Measurements from ENCODE around the gene TP73.

TP73 gene

DNA sequence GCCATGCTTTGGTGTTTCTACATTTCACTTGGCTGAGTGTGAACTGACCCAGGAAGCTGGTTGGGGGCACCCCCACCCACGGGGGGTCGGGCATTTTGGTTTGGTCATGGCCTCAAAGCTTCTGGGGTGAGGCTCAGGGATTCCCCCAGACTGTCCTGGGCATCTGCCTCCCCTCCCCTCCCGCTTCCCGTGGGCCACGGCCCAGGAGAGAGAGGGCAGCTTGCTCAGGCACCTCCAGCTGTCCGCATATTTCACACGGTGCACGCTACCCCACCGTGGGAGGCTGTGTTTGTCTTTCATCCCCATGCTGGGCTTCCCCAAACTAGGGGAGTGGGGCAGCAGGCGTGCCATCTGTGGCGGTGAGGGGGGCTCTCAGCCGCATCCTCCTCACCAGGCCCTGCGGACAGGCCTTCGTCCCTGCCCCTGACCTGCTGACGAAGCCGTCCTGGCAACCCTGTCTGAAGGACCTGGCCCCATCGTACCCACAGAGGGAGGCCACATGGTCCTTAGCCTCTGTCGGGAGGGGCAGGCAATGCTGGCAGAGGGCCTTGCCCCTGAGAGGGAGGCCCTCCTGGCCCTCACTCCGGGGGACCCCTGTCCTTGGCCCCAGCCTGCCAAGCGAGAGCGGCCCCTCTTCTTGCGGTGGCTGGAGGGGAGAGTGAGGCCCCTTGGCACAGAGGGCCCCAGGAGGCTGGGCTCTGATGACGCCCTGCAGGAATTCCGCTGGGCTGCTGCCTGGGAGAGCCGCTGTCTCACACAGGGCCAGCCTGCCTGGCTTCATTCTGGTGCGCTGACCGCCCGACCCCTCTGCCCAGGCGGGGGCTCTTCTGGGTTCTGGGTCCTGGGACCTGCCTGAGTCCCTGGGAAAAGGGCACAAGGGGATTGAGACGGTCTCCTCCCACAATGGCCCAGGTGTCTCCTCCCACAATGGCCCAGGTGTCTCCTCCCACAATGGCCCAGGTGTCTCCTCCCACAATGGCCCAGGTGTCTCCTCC, 22.1 kb downstream of the TP73 start:
- no peak for DNase-seq

- no peak for DNase-seq
Measured at GRCh38 chr1:3675436-3675835, 23.1 kb downstream of the TP73 start.

DNA sequence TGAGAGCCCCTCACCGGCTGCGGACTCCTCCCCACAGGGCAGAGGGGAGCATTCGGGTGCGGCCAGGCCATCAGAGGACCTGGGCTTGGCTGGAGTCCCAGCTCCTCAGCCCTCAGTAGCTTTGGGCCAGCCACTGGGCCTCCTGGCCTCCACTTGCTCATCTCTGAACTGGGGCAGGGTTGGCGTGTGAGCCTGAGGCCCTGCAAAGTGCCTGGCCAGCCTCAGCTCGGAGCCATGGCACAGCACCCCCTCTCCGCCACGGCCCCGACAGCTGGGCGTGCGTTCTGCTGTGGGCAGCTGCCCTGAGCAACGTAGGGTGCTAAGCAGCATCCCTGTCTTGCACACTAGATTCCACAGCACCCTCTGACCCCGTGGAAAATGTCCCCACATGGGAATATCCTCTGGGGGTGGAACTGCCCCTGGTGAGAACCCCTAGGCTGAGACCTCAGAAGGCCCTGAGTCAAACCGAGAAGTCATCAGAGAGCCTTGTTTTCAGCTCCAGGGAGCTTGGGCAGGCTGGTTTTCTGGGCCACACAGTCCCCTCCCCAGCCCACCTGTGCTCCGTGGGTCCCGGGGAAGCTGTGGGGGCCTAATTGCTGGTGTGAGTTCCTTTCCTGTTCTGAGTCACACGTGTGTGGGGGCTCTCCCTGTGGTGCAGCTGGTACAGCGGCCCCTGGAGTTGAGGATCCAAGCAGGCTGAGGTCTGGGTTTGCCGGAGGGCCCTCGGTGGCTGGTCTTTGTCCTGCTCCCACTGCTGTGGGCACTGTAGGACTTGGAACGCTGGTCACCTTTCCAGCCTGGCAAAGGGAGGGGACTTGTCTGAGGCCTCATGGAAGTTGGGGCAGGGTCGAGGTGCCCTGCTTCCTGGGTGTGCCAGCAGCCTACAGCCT, 24.5 kb downstream of the TP73 start:
- no peak for DNase-seq

- DNase-seq, result no peak
Measured at GRCh38 chr1:3677484-3677883, 25.2 kb downstream of the TP73 start.

GRCh38 chr1:3678361-3679097, 26.2 kb downstream of the TP73 start:
- DNase-seq, result no peak

DNA sequence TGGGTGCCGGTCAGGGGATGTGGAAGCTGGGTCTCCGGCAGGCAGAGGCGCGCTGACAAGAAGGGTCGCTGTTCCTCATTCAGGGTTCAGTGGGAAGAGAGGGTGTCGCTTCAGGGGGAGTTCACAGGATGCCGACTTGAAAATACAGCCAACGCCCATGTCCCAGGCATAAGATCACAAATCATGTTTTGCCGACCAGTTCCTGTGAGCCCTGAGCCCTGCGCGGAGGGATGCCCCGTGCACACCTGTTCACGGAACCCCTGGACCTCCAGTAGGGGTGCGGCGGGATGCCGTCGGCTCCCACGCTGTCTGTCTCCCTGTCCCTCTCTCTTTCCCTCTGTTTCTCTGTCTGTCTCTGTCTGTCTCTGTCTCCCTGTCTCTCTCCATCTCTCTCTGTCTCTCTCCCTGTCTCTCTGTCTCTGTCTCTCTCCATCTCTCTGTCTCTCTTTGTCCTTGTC, 26.8 kb downstream of the TP73 start:
- DNase-seq, result no peak

- no peak for DNase-seq
Measured at GRCh38 chr1:3679799-3680453, 27.6 kb downstream of the TP73 start.

- DNase-seq, result no peak
Measured at GRCh38 chr1:3680488-3681230, 28.3 kb downstream of the TP73 start.

- DNase-seq, result no peak
Measured at GRCh38 chr1:3681231-3681897, 29.0 kb downstream of the TP73 start.

- DNase-seq, result no peak
Measured at GRCh38 chr1:3681898-3682806, 29.8 kb downstream of the TP73 start.

GRCh38 chr1:3683197-3683596, 30.9 kb downstream of the TP73 start:
- DNase-seq, result no peak

GRCh38 chr1:3683992-3684391, 31.7 kb downstream of the TP73 start:
- DNase-seq, result no peak

DNA sequence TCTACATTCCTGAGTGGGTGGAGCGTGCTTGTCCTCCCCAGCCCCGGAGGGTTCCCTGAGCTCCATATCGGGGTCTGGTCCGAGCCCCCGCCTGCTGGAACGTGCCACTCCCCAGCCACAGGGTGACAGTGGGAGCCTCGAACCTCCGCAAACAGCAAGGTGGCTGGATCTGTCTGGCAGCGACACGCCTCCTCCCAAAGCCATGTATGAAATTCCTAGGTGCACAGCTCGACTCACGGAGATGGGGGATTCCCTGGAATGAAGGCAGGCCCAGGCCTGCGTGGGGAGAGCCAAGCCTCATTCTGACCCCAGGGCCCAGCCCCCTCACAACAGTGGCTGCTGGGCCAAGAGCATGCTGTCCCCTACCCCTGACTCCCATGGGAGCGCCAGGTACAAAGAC, 32.9 kb downstream of the TP73 start:
- DNase-seq, result no peak

DNA sequence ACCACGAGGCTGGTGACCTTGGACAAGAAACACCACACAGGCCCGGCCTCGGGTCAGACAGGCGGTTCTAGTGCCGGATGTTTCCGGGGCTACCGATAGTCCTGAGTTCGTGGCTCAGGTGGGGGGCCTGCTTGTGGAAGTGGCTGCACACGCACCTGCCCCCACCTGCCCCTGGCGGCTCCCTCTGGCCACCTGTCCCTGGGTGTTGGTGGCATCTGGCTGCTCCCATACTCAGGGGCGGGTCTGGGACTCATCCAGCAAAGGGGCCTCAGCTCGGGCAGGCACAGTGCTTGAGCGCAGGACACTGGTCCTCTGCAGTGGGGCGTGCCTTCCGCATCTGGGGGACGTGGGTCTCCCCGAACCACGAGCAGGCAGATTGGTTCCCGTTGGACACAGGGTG, 33.6 kb downstream of the TP73 start:
- no peak for DNase-seq

DNA sequence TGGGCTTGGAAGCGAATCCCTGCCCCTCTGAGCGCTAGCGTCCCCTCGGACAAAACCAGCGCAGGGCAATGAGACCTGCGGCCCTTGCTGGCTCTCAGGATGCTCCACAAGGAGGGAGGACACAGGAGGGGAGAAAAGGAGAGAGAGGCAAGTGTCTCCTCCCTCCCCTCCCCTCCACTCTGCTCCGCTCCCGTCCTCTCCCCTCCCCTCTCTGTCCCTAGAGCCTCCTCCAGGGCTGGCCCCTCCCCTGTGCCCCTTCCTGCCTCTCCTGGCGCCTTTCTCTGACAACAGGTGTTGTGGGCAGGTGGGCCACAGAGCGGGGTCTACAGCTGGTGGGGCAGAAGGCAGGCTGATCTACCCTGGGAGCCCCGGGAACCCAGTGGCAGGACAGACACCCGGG, 35.2 kb downstream of the TP73 start:
- no peak for DNase-seq

GRCh38 chr1:3688356-3689137, 36.2 kb downstream of the TP73 start:
- no peak for DNase-seq

DNA sequence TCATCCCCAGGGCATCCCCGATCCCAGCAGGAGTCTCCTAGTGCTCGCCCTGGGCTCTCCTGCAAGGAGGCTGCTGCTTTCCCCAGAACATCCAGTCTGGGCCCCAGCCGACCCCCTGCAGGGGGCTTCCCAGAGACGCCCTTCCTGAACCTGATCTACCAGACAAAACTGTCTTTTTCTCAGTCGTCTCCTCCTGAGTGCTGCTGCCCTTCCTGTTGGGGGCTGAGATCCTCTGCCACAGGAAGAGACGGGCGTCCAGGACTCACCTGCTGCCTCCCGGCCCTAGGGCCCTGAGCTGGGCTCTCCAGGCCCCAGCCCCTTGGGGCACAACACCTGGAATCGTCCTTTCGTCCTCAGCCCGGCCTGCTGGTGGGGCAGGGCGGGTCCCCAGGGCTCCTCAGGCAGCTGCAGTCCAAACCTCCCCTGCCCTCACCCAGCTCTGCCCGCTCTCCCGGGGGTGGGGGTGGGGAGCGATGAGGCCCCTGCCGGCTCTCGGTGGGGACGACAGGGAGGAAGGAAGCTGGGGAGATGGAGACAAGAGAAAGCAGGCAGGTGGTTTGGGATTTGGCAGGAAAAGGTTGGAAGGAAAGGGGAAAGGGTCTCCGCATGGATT, 36.9 kb downstream of the TP73 start:
- no peak for DNase-seq

DNA sequence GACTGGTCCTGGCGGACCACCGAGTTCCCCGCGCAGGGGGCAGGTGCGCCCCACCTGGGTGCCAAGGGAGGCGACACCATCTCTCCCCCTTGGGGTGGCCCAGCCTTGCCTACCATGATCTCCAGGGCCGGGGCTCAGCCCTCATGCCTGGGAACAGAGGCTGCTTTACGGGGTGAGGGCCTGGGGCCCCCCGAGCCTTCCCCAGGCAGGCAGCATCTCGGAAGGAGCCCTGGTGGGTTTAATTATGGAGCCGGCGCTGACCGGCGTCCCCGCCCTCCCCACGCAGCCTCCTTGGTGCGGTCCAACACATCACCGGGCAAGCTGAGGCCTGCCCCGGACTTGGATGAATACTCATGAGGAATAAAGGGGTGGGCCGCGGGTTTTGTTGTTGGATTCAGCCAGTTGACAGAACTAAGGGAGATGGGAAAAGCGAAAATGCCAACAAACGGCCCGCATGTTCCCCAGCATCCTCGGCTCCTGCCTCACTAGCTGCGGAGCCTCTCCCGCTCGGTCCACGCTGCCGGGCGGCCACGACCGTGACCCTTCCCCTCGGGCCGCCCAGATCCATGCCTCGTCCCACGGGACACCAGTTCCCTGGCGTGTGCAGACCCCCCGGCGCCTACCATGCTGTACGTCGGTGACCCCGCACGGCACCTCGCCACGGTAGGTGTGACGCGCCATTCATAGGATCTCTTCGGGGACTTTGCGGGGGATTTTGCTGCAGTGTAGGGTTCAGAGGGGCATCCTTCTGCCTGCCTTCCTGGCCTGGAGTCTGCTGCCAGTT, 38.2 kb downstream of the TP73 start:
- no peak for DNase-seq

All from activated CD4-positive, alpha-beta T cell treated with anti-CD3 and anti-CD28 coated beads for 4 hours (primary cell).